NCI-H226 (cell line): ENCODE data around the gene TMEM94.
"Not testable (repeated sequence)": the region's sequence is repeated elsewhere in the genome, so short reads cannot be mapped to it uniquely, and the experiment has no call there.

ENCODE experiments used
- DNase-seq: peaks from one replicate; pipeline ENCODE4 v3.0.0-alpha.2; 2015

TMEM94 gene

GRCh38 chr17:75456417-75457046 lies at the start of gene TMEM94:
Gene TMEM94 (plus strand): TSS chr17:75456635. CDS start chr17:75471906, 15,271 bp downstream.
- peak; percentile 92 for DNase-seq

GRCh38 chr17:75407655-75408352 lies 48.6 kb upstream of the TMEM94 start:
- no peak for DNase-seq

GRCh38 chr17:75410141-75410540 lies 46.3 kb upstream of the TMEM94 start:
- no peak for DNase-seq

GRCh38 chr17:75411328-75412067 lies 44.9 kb upstream of the TMEM94 start:
- DNase-seq, result no peak

- DNase-seq, result peak; percentile 22
Measured at GRCh38 chr17:75412455-75413317, 43.7 kb upstream of the TMEM94 start.

GRCh38 chr17:75414488-75414887 lies 41.9 kb upstream of the TMEM94 start:
- no peak for DNase-seq

GRCh38 chr17:75416006-75416405 lies 40.4 kb upstream of the TMEM94 start:
- no peak for DNase-seq

GRCh38 chr17:75417054-75417580 lies 39.3 kb upstream of the TMEM94 start:
- DNase-seq, result no peak

- DNase-seq, result no peak
Measured at GRCh38 chr17:75418531-75418930, 37.9 kb upstream of the TMEM94 start.

- no peak for DNase-seq
Measured at GRCh38 chr17:75428543-75429469, 27.6 kb upstream of the TMEM94 start.

GRCh38 chr17:75430159-75430974 lies 26.1 kb upstream of the TMEM94 start:
- DNase-seq, result peak; percentile 79

GRCh38 chr17:75433218-75433783 lies 23.1 kb upstream of the TMEM94 start:
- no peak for DNase-seq

- not testable (repeated sequence) for DNase-seq
Measured at GRCh38 chr17:75434433-75434832, 22.0 kb upstream of the TMEM94 start.

GRCh38 chr17:75437404-75437803 lies 19.0 kb upstream of the TMEM94 start:
- DNase-seq, result not testable (repeated sequence)

GRCh38 chr17:75439287-75439686 lies 17.1 kb upstream of the TMEM94 start:
- no peak for DNase-seq

- DNase-seq, result no peak
Measured at GRCh38 chr17:75440738-75441448, 15.5 kb upstream of the TMEM94 start.

- DNase-seq, result no peak
Measured at GRCh38 chr17:75442168-75443103, 14.0 kb upstream of the TMEM94 start.

GRCh38 chr17:75445296-75445695 lies 11.1 kb upstream of the TMEM94 start:
- DNase-seq, result no peak
